Measurements from ENCODE around the gene USP30.

- TF ChIP-seq EP300 (IDR thresholded peaks at IDR 0.05): no peak
- no peak for TF ChIP-seq POLR2AphosphoS5 (IDR thresholded peaks at IDR 0.05)
Measured at GRCh38 chr12:109131154-109132050, 79.0 kb downstream of the USP30 start.
